ENCODE measurements around the gene TEX19. TPM values are rescaled to one million over a fixed set of nuclear protein-coding genes. Genes with fewer than 3 reads are reported as not detected.

The TEX19 gene
- total RNA-seq, 1 donor from 2014 or later, result 0.14 TPM

- intact Hi-C loops (cut with micrococcal nuclease), result loop anchor here (1.0 kb wide), 2 partner anchors 23 to 85 kb away; no protein-coding TSS in a partner anchor
These were observed 37.8 kb upstream of the TEX19 start for GRCh38 chr17:82320956-82321927.

DNA sequence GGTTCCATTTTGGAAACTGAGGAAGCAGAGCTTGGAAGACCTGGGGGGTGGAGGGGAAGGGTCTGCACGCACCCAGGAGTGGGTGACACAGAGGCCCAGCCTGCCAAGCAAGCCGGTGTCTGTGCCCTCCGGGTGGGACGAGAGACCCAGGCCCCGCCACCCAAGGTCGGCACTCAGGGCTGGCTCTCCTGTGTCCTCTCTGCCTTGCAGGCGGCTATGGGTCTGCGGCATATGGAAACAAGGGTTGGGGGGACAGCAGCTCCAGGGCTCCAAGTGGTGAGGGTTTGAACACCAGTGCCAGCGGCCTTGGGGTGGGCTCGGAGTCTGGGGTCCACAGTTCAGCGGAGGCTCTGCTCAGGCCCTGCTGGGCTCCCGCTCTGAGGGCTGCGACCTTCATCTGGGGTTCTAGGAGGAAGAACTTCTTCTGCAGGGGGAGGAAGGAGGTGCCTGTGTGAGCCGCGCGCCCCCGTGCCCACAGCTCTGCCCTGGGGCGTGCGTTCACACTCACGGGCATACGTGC lies 37.0 kb upstream of the TEX19 start:
- intact Hi-C loops (cut with micrococcal nuclease), result loop anchor here (1.0 kb wide), 2 partner anchors 24 to 86 kb away; no protein-coding TSS in a partner anchor

DNA sequence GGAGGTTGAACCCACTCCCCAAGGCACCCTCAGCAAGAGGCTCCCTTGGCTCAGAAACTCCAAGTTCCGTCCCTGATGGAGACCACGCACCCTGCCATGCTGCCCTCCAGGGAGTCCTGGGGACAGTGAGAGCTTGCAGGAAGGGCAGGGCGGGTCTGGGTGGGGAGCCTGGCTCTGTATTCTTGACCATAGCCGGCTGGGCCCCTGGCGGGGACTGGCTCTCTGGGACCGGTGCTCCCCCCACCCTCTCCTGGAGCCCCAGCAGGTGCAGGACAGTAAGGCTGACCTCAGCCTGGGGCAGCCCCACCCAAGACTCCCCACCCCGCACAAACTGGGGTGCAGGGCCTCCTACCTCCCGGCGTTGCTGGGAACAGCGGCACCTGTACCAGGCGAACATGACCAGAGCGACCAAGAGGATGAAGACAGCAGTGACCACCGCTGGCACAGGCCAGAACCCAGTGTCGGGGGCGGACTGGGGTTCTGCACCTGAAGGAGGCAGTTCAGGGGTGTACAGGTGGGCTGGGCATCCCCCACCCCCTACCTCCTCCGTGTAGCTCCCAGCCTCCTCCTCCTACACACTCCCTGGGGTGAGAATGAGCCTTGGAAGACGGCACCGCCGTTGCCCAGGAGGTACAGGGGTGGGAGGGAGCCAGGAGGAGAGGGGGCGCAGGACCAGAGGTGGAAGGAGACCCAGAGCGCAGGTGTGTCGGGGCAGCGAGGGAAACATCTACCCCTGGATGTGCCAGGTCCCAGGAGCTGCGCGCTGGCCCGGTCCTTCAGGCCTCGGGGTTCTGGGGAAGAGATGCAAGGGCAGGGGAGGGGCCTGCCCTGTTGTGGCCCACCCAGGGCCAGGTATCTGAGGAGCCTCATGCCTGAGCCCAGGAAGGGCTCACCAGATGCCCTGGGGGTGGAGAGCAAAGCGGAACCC lies 36.3 kb upstream of the TEX19 start:
- intact Hi-C loops (cut with micrococcal nuclease), result no loop called here

DNA sequence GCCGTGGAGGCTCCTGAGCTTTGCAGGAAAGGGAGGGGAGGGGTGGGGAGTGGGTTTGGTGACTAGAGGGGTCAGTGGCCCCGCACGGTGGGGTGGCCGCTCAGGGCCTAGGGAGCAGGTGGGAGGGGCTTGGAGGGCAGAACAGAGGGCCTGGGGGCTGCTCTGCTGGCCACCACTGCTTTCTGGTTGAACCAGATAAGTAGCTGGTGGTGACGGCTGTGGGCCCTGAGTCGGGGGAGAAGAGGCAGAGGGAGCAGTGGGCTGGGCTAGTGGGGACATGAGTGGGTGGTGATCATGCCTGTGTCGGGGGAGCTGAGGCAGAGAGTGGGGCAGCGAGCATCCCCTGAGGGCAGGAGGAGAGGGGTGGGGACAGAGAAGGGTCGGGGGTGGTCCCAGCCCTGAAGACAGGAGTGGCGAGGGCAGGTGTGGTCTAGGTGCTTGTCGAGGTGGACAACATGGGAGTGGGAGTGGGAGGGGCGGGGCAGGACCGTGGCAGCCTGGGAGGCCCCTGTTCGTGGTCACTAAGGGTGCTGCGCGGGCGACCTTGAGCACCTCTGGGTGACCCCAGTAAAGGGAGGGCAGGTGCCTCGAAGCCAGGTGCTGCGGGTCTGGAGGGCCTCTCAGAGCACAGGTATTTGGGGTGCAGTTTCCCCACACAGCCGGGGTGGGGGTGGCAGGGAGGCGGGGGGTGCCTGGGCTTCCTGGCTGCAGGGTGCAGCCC lies 35.4 kb upstream of the TEX19 start:
- intact Hi-C loops (cut with micrococcal nuclease), result no loop called here

- intact Hi-C loops (cut with micrococcal nuclease), result no loop called here
These were observed 34.3 kb upstream of the TEX19 start for GRCh38 chr17:82324566-82325285.

DNA sequence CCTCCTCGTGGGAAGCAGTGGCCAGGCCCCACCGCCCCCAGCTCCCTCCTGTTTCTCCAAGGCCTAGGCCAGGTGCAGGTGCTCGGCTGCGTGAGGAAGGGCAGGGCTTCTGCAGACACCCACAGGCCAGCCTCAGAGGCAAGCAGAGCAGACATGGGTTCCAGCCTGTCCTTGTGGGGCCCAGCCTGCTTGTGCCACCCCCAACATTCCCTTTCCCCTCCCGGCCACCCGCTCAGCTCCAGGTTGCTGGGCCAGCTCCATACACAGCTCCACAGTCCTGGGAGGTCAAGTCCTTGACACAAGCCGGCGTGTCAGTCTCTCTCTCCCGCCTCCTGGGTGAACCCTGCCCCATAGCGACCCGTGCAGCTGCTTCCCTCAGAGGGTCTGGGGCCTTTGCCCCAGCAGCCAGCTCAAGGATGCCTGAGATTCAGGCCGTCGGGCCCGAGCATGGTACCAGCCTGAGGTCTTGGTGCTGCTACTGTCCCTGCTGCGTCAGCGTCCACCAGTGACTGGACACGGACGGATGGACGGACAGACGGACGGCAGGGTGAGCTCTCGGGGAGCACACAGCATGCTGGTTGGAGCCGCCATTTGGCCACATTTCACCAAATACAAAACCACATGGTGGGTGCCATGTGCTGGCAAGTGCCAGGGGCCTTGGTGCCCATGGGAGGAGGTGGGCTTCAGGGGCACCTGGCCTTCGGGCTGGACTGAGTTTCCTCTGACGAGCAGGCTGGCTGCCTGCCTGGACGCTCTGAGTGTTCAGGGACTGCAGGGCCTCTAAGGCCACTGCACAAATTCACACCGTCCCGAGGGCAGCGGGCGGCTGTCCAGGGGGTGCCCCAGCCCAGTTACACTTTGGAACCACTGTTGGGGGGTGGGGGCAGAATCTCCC lies 33.5 kb upstream of the TEX19 start:
- intact Hi-C loops (cut with micrococcal nuclease), result no loop called here

DNA sequence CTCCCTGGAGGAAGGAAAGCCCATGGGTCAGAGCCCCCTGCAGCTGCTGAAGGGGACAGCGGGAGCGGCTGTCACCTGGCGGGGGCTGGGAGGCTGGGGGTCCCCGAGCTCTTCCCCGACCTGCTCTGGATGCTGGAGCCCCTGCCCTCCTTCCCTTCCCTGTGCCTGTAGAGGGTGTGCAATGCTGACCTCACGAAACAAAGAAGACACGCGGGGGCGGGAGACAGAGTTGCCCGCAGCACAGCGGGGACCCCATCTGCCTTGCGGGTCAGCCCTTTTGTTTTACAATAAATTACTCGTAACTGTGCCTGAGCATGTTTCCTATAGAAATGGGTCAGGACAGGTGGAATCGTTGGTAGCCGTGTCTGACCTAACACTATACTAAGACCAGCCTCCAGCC lies 31.8 kb upstream of the TEX19 start:
- intact Hi-C loops (cut with micrococcal nuclease), result no loop called here

DNA sequence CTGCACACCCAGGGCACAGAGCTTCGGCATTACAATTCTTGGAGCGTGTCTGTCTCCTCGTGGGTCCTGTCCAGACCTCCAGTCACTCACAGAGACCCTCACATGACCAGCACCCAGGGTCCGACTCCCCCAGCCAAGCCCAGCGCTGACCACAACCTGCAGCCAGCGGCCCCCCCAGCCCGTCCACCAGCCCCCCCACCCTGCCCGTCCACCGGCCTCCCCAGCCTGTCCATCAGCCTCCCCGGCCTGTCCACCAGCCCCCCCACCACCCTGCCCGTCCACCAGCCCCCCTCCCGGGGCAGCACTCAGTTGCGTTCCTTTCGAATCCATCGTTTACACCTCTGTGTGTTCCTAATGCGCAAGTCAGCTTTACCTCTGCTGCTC lies 31.3 kb upstream of the TEX19 start:
- intact Hi-C loops (cut with micrococcal nuclease), result no loop called here

DNA sequence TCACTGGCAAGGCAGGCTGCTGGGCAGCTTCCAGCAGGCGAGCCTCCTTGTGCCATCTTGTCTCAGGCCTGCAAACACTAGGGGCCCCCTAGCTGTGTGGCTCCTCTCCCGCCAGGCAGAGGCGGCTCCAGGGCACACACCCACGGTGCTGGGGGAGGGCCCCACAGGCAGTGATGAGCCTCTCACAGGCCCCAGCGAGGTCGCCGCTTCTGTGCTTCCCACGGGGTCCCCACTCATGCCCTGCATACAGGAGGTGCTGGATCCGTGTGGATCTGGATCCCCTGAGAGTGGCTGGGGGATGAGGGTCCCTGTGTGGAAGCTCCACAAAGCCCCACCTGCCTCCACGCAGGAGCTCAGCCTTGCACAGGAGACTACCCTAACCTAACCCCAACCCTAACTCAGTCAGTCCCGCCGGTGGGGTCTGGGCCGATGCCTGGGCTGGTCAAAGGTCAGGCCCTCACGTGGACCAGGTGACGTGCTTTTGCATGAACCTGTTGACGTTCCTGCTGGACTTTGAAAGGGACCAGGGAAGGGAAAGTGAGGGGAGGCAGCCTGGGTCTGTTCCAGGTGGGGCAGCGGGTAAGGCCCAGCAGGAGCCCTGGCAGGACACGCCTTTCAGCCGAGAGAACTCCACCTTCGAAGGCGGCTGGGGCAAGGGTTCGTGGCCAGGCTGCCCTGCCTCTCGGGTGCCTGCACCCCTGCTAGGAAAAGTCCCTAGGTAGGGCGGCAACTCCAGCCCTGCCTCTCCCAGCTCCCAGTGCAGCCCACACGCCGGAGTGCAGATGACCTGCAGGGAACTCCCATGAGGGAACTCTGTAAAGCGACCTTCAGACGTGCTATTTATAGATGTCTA lies 30.7 kb upstream of the TEX19 start:
- intact Hi-C loops (cut with micrococcal nuclease), result no loop called here

- intact Hi-C loops (cut with micrococcal nuclease), result no loop called here
These were observed 30.0 kb upstream of the TEX19 start for GRCh38 chr17:82328994-82329507.

- intact Hi-C loops (cut with micrococcal nuclease), result no loop called here
These were observed 29.2 kb upstream of the TEX19 start for GRCh38 chr17:82329683-82330321.

GRCh38 chr17:82330322-82331239 lies 28.5 kb upstream of the TEX19 start:
- intact Hi-C loops (cut with micrococcal nuclease), result no loop called here

DNA sequence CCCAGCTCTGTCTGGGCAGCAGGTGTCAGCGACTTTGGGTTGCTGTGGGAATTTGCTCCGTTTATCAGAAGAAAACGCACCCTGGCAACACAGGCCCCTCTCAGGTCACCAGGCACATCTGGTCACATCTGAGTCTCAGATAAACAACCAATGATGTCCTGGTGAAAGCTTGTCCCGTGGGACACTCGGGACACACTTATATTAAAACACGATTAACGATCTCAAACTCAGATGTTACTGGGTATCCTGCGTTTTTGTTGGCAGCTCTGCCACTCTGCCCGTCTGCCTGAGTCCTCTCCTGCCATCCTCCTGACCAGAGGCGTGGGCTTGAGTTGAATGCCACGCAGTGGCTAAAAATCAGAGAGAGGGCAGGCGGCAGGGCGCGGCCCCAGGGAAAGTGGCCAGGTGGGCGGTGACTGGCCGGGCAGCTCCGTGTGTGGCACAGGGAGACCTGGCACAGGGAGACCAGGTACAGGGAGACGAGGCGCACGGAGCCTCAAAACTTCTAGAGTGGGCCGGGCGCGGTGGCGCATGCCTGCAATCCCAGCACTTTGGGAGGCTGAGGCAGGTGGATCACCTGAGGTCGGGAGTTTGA lies 27.6 kb upstream of the TEX19 start:
- intact Hi-C loops (cut with micrococcal nuclease), result no loop called here

GRCh38 chr17:82332669-82333278 lies 26.3 kb upstream of the TEX19 start:
- intact Hi-C loops (cut with micrococcal nuclease), result no loop called here

DNA sequence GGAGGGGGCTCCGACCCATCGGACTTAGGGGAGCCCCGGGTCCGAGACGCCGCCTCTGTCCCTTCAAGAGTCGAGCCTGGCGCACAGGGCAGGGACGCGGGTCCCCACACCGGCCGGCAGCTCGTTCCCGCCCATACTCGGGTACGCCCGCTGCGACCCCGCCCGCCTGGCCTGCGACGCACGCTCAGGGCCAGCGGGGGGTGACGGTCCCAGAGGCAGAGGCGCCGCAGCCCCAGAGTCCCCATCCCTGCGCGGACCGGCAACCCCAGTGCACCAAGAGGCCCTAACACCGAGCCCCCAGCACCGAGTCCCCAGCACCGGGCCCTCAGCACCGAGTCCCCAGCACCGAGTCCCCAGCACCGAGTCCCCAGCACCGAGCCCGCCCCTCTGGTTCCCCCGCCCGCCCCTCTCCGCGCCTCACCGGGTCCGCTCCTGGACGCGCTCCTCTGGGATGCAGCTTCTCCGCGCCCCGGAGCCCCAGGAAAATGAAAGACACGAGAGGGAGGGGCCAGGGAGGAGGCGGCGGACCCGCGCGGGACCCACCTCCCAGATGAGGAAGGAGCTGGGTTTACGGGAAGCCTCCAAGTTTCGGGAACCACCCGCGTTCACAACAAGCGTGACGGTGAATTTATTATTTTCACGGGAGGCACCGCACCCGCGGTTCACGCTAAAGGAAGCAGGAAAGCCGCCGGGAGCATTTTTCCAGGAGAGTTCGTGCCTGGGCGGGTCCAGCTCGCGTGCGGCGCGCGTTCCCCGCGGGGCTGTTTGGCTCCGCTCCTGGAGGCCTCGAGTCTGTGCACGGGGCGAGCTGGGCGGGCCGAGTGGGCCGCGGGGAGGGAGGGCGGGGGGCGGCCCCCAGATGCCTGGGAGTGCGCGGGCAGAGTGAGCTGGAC lies 25.5 kb upstream of the TEX19 start, which contains the start of gene SECTM1:
Gene SECTM1, minus strand, starts transcription at position 488 of the 893 bp plus-strand sequence. CDS start 6,526 bp downstream, outside the sequence.
- intact Hi-C loops (cut with micrococcal nuclease), result no loop called here

Data from T-helper 2 cell treated with Interferon-gamma antibody and Interleukin-4, amounts not matched to agents 100 ng/mL and 5 ng/mL, for 36 hours (primary cell).